CD4-positive, alpha-beta T cell treated with Interleukin-12 subunit alpha and Interleukin-12 subunit beta, for 1 hour (primary cell): ENCODE measurements around the gene CDH23.

Source experiments
- DNase-seq: peaks from one replicate; pipeline ENCODE4 v3.0.0-alpha.2; 2020

Gene CDH23

GRCh38 chr10:71664585-71664984 is 267.9 kb downstream of the CDH23 start:
- no peak for DNase-seq

DNA sequence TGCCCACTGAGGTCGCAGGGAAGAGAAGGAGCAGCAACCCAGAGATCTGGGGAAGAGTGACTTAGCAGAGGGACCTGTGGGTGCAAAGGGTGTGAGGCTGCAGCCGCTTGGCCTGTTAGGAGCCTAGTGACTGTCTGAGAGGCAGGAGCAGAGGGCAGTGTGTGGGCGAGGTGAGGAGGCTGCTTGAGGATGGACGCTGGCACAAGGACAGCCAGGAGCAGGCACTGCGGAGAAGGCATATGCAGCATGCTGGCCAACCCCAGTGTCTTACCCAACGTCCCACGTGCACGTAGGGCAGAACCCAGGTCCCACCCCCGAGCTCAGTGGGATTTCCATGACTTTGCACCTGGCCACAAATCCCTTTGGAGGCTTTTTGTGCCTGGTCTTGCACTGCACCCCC is 268.7 kb downstream of the CDH23 start:
- DNase-seq: no peak

- no peak for DNase-seq
Observed at GRCh38 chr10:71666639-71667386, 270.1 kb downstream of the CDH23 start.

DNA sequence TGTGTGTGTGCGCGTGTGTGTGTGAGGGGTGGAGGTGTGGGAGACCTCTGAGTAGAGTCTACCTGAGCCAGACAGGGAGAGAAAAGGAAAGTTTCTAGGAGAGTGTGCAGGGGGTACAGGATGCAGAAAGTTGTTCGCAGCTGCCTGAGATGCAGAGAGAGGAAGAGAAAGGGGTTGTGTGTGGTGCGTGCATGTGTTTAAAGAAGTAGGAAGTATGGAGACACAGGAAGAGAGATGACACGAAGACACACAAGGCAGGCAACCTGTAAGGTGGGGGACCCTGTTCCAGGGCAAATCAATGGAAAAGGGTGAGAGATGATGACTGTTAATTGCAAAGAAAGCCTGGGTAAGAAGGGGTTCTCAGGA is 270.6 kb downstream of the CDH23 start:
- DNase-seq: no peak

- DNase-seq: no peak
Observed at GRCh38 chr10:71671994-71672946, 275.6 kb downstream of the CDH23 start.

DNA sequence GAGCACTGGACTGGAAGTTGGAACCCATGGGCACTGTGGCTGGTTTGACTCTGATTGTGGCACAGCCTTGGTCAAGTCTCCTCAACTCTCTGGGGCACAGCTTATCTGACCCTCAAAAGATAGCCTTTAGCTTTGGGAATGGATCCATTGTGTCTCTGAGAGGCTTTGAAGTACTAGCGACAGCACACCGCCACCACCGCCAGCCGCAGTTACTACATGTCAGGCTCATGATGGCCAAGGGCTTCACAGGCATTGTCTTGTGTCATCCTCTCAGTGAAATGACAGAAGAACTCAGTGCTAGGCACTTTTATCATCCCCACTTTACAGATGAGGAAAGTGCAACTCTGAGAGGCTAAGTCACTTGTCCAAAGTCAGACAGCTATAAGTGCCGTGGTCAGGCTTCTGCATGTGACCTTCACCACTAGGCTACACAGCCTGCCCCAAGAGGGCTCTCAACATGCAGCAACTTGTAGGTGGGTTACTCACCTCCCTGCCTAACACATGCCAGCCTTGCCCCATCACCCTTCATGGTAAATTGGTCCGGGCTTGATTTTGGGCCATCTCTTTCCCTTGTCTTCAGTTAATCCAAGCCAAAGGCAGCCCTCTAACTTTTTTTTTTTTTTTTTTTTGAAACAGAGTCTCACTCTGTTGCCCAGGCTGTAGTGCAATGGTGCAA is 278.7 kb downstream of the CDH23 start:
- no peak for DNase-seq

GRCh38 chr10:71677261-71677660 is 280.5 kb downstream of the CDH23 start:
- no peak for DNase-seq

- no peak for DNase-seq
Observed at GRCh38 chr10:71678057-71678805, 281.5 kb downstream of the CDH23 start.

GRCh38 chr10:71679425-71679824 is 282.7 kb downstream of the CDH23 start:
- no peak for DNase-seq

- DNase-seq: no peak
Observed at GRCh38 chr10:71681977-71682376, 285.3 kb downstream of the CDH23 start.

- DNase-seq: no peak
Observed at GRCh38 chr10:71683301-71683700, 286.6 kb downstream of the CDH23 start.

DNA sequence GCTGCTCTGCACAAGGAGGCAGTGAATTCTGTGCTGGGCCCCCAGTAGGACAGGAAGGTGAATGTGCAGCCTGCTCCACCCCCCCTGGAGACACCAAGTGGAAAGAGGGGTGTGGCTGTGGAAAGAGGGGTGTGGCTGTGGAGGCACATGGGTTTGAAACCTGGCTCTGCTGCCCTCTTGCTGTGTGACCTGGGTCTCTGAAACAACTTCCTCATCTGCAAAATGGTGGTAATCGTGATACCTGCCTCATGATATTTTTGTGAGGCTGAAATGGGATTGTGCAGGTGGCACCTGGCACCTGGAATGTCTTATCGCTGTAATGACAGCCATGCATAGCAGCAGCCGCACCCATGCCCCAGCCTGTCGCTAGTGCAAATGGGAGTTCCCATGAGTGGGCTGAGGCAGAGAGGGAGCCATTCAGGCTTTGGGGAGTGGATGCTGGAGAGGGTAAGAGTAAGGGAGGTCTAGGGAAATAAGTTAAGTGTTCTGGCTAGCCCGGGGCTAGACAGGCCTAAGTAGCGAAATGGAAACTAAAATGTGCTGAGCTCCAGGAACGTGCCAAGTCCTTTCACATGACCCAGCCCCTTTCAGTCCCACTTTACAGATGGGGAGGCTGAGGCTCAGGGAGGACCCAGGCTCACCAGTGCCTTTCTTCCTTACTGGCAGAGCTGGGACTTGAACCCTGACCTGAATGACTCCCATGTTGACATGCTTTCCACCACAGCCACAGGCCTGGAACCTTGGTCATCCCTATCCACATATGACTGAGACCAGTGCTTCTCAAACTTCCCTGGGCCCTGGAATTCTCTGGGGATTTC is 287.8 kb downstream of the CDH23 start:
- DNase-seq: no peak

DNA sequence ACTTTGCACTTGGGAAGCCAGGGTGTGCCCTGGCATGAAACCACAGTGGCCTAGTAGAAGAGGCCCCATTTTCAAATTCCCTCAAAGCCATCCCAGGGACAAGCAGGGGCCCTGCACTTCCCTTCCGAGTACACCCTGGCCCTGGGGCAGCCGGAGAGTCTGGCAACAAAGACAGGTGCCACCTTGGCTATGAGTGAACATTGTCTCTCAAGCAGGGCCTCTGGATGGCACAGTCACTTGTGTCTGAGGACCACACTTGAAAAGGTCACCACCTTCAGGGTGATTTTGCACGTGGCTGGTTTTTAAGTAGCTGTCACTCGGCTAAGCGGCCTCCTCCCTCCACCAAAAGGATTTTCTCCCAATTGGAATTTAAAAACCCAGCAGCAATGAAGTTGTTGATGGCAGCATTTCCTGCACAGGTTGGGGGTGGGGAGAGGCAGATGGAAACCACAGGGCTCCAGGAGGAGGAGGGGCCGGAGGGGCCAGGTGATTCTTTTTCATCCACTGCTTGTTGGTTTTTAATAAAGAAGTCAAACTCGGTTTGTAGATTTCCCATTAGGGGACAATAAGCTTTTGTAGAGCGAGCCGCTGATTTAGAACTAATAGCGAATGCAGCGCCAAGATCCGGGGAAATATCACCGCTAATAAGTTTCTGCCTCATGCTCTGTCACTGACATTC is 289.0 kb downstream of the CDH23 start:
- no peak for DNase-seq

- no peak for DNase-seq
Observed at GRCh38 chr10:71687077-71687476, 290.4 kb downstream of the CDH23 start.

DNA sequence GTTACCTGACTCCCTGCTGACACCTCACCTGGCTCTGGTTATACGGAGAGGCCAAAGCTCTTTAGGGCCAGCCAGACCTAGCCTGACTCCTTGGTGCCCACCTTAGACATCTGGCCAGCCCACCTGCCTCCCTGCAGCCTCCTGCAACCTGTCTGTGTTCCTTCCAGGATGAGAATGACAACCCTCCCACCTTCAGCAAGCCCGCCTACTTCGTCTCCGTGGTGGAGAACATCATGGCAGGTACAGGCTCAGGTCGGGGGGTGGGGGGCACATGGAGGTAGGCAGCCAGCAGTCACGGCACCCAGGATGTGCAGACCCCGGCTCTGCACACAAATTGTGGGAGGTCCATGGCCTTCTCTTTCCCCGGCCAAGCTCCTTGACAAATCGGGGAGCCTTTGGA is 290.8 kb downstream of the CDH23 start:
- DNase-seq: no peak

- DNase-seq: no peak
Observed at GRCh38 chr10:71688256-71688655, 291.5 kb downstream of the CDH23 start.

DNA sequence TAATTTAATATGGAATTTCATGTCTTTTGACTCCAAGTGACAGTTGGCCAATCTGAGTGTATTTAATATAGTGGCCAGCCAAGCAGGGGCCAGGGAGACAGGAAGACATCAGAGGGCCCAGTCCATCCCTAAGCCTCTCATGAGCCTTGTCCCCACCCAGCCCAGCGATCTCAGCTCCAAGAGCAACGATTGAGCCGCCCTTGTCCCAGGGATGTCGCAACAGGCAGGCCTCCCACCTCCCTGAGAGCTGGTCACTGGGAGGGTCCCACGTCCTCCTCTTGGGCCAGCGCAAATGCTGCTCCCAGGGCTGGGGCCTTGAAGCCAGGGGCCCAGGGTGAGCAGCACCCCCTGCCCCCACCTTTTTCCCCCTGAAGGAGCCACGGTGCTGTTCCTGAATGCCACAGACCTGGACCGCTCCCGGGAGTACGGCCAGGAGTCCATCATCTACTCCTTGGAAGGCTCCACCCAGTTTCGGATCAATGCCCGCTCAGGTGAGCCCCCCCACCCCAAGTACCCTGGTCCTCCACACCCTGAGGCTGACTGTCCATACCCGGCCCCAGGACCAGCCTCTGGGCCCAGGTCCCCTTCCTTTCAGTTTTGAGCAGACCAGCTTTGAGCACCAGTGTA is 293.5 kb downstream of the CDH23 start:
- no peak for DNase-seq

DNA sequence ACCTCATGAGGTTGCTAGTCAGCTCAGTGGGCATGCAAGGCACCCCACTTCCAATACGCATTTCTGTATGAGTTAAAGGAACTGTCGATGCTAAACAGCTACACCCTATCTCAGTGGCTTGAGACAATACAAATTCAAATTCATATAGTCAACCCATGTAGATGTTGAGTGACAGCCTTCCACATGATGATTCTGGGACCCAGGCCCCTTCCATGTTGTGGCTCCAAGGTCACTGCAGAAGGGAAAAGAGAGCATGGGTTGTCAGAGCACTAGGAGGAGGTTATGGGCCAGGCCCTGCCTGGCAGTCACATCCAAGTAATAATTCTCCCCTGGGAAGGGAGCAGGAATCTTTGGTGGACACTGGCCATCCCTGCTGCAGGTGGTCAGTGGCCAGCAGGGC is 294.7 kb downstream of the CDH23 start:
- no peak for DNase-seq

DNA sequence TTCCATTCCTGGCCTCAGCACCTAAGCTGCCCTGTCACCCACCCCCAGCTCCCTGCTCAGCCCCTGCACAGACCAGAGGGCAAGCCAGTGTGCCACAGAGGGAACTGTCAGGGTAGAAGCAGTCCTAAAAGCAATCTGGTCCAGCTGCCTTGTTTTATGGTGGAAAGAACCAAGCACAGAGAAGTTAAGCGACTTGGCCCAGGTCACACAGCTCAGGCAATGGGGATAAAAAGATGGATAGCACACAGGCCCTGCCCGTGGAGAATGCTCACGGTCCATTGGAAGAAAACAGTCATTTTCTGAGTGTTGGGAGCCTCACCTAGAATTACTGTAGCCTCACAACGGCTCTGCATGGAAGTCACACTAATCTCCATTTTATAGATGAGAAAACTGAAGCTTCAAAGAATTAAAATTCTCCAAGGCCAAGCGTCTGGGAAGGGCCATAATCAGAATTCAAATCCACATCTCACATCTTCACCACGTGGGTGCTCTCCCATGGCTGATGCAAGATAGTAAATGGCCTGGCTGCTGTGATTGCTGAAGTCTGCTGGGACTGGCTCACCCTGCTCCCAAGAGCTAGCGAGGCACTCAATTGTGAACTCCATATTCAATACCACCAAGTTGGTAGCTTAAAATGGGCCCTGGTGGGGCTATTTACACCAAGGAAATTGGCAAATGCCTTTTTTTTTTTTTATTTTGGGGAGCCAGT is 296.0 kb downstream of the CDH23 start:
- DNase-seq: no peak

DNA sequence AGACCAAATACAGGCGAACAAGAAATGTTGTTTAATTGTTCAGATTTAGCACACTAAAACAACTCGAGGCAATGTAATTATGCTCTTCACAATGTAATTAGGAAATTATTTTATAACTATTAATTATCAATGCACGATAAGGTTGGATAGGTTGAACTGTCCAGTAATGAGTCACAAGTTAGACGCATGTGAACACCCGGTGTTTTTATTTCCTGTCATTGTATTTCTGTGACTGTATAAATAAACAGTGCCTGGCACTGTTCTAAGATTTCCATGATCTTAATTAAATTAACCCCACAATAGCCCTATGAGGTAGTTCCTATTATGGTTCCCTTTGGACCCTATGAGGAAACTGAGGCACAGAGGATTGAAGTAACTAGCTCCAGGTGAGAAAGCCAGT is 296.7 kb downstream of the CDH23 start:
- no peak for DNase-seq
